ENCODE measurements around the gene PRPSAP1.
"Not testable (repeated sequence)": the region's sequence is repeated elsewhere in the genome, so short reads cannot be mapped to it uniquely, and the experiment has no call there.

PRPSAP1 gene

DNA sequence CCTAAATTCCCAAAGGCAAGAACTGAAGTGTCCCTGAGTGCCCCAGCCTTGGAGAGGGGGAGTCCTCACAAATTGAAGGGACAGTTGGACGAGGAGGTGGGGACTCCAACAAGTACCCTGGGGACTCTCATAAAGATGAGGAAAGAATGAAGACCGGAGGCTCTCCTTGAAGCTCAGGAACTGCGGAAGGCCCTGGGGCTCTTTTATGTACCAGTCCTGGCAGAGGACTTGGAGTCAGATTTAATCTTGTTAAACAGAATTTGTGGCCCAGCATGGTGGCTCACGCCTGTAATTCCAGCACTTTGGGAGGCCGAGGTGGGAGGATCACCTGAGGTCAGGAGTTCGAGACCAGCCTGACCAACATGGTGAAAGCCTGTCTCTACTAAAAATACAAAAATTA is 6.1 kb upstream of the PRPSAP1 start:
- not testable (repeated sequence) for DNase-seq

GRCh38 chr17:76359375-76359774 is 5.7 kb upstream of the PRPSAP1 start:
- no peak for DNase-seq

- no peak for DNase-seq
These were observed 4.0 kb upstream of the PRPSAP1 start for GRCh38 chr17:76357597-76358158.

DNA sequence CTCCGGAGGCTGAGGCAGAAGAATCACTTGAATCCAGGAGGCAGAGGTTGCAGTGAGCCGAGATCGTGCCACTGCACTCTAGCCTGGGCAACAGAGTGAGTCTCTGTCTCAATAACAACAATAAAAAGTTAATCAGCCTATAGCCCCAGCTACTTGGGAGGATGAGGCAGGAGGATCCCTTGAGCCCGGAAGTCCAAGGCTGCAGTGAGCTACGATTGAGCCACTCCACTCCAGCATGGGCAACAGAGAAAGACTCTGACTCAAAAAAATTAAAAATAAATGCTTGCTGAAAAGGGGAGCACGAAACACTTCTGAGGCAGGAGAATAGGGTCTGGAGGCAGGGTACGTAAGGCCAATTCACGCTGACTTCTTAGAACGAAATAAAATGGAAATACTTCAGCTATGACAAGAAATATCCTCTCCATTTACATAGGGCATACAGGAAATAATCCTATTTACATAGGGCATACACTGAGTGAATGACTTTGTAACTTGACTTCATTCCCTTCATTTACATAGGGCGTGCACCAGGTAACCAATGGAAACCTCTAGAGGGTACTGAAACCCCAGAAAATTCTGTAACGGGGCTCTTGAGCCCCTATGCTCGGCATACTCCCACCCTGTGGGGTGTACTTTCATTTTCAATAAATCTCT is 3.2 kb upstream of the PRPSAP1 start:
- DNase-seq = no peak

DNA sequence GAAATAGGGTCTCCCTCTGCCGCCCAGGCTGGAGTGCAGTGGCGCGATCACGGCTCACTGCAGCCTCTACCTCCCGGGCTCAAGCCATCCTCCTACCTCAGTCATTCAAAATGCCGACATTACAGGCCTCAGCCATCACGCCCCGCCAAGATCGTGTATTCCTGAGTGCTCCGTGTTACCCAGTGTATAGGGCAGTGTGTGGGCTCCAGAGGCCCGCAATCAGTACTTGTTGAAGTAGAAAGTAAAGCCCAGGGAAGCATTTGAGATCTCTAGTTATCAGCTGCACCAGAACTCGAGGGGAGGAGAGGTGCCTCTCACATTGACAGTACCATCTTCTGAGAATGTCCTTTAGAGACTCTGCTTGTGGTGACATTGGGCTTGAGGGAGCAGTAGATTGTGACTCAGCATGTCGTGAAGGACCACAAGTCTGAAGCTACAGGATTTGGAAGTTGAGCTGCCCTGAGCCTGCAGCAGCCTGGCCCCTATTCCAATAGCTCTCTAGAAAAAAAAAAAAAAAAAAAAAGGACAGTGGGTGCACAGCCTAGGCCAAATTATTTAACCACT is 1.1 kb upstream of the PRPSAP1 start:
- DNase-seq = peak; percentile 30 to 31

GRCh38 chr17:76354317-76354729 is 607 bp upstream of the PRPSAP1 start:
- DNase-seq = no peak

- peak in 1 of 2 experiments; percentile 16 for DNase-seq
These were observed 615 bp downstream of the PRPSAP1 start for GRCh38 chr17:76353004-76353598.

- DNase-seq = no peak
These were observed 2.1 kb downstream of the PRPSAP1 start for GRCh38 chr17:76351526-76352071.

GRCh38 chr17:76350463-76350862 is 3.3 kb downstream of the PRPSAP1 start:
- DNase-seq = no peak

- not testable (repeated sequence) for DNase-seq
These were observed 6.8 kb downstream of the PRPSAP1 start for GRCh38 chr17:76346936-76347335.

- no peak for DNase-seq
These were observed 8.2 kb downstream of the PRPSAP1 start for GRCh38 chr17:76345377-76345974.

DNA sequence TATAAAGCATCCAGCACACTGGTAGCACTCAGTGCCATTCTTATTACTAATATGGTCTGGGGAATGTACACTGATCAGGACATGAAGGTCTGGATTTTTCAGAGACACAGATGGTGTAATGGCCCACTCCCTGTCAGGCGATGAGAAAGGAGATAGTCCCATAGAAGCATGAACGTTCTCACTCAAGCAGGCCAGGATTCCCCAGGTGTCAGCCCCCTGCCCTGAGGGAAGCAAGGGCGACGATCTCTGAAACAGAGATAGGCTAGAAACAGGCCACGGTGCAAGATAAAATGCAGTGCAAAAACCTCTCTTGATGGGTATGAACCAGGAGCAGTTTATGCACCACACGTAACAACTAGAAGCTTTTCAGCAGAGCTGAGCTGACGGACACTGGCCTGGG is 10.6 kb downstream of the PRPSAP1 start:
- DNase-seq = no peak

GRCh38 chr17:76341301-76341700 is 12.4 kb downstream of the PRPSAP1 start:
- DNase-seq = no peak

DNA sequence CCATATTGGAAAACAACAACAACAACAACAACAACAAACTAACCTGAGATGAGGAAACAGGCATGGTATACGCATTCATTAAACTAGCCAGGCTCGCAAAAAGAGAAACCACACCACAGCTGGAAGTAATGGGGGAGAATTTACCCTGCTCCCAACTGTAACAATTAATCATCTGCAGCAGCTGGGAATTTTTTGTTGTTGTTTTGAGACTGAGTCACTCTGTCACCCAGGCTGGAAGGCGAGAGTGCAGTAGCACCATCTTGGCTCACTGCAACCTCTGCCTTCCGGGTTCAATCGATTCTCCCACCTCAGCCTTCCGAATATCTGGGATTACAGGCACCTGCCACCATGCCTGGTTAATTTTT is 16.3 kb downstream of the PRPSAP1 start:
- no peak for DNase-seq

- peak; percentile 31 to 32 for DNase-seq
These were observed 16.8 kb downstream of the PRPSAP1 start for GRCh38 chr17:76336756-76337412.

DNA sequence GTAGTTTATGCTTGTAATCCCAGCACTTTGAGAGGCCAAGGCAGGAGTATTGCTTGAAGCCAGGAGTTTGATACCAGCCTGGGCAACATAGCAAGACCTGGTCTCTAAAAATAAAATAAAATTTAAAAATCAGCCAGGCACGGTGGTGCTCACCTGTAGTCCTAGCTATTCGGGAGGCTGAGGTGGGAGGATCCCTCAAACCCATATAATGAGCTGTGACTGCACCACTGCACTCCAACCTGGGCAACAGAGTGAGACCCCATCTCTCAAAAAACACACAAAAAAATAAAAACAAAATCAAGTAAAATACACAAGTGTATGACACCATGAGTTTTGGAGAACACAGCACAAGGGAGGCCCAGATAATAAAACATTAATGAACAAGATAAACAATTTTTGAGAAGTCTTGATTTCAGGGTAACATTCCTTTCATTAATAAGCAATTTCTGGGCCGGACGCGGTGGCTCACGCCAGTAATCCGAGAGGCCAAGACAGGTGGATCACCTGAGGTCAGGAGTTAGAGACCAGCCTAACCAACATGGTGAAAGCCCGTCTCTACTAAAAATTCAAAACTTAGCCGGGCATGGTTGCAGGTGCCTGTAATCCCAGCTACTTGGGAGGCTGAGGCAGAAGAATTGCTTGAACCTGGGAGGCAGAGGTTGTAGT is 17.9 kb downstream of the PRPSAP1 start:
- no peak for DNase-seq

- no peak for DNase-seq
These were observed 19.8 kb downstream of the PRPSAP1 start for GRCh38 chr17:76333673-76334505.

DNA sequence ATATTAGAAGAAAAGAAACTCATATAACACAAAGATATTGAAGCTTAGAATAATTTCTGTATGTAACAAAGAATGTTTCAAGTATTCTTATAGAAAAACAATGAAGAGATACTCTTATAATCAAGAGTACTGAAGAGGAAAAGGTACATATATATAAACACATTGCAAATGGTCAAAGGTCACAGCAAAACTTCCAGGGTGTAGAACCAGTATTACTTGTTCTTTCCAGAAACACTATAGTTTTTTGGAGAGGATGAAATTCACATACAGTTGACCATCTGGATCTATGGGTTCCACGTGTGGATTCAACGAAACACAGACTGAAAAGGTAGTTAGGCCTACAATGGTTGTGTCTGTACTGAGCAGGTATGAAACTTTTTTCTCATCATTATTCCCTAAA is 22.6 kb downstream of the PRPSAP1 start:
- DNase-seq = no peak

DNA sequence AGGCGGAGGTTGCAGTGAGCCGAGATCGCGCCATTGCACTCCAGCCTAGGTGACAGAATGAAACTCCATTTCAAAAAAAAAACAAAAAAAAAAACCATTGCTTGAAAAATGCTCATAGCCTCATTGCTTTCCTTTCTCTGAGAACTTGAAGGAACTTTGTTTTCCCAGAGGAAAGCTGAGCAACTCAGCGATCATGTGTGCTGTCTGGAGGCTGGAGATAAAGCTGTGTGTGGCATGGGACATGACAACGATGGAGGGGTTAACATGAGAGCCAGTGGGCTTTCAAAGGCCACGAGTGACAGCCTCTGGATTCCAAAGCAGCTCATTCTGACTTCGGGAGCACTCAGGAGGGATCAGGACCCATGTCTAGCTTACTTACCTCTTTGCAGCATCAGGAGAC is 24.1 kb downstream of the PRPSAP1 start:
- no peak for DNase-seq

- peak; percentile 92 to 93 for DNase-seq
These were observed 26.0 kb downstream of the PRPSAP1 start for GRCh38 chr17:76327696-76328095.

GRCh38 chr17:76326306-76326705 is 27.4 kb downstream of the PRPSAP1 start:
- DNase-seq = no peak

DNA sequence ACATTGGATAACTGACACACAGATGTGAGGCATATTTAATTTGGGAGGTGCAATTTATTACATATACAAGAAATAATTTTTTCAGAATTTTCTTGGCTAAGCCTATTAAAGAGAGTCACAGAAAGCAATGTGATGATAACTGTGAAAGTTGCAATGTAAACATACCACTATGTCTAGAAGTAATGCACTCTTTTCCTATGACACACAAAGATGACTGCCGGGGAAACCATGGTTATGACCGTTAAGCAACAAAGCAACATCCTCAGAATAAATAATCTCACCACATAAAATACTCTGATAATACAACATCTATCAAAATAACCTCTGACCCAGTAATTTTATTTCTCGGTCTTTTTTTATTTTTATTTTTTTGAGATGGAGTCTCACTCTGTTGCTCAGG is 35.1 kb downstream of the PRPSAP1 start:
- DNase-seq = no peak
